GM18519 (cell line): ENCODE measurements around the gene VSIG4.

Source experiments
- ATAC-seq: cut with Tn5 transposase; IDR thresholded peaks from one replicate; pipeline ENCODE4 v1.9.1; 2021; ENCODE audit warnings: mild to moderate bottlenecking, moderate library complexity; ENCODE audit not compliant: unreplicated experiment, low FRiP score

The VSIG4 gene

GRCh38 chrX:66024570-66024969 lies 15.3 kb downstream of the VSIG4 start:
- ATAC-seq: no peak

GRCh38 chrX:66024092-66024467 lies 15.8 kb downstream of the VSIG4 start:
- no peak for ATAC-seq

GRCh38 chrX:66023385-66024091 lies 16.3 kb downstream of the VSIG4 start:
- ATAC-seq: no peak

GRCh38 chrX:66022632-66023384 lies 17.1 kb downstream of the VSIG4 start:
- ATAC-seq: no peak

GRCh38 chrX:66021765-66022631 lies 17.9 kb downstream of the VSIG4 start:
- ATAC-seq: no peak

- ATAC-seq: no peak
Observed at GRCh38 chrX:66021401-66021764, 18.5 kb downstream of the VSIG4 start.

GRCh38 chrX:66020631-66021334 lies 19.1 kb downstream of the VSIG4 start:
- ATAC-seq: no peak

GRCh38 chrX:66019974-66020373 lies 19.9 kb downstream of the VSIG4 start:
- no peak for ATAC-seq

GRCh38 chrX:66019310-66019652 lies 20.6 kb downstream of the VSIG4 start:
- ATAC-seq: no peak

GRCh38 chrX:66018585-66019309 lies 21.1 kb downstream of the VSIG4 start:
- ATAC-seq: no peak

GRCh38 chrX:66017659-66018170 lies 22.2 kb downstream of the VSIG4 start:
- no peak for ATAC-seq

- peak; percentile 34 for ATAC-seq
Observed at GRCh38 chrX:66016905-66017658, 22.8 kb downstream of the VSIG4 start.

GRCh38 chrX:66015900-66016689 lies 23.8 kb downstream of the VSIG4 start:
- ATAC-seq: peak; percentile 25

- ATAC-seq: peak; percentile 33
Observed at GRCh38 chrX:66015152-66015831, 24.6 kb downstream of the VSIG4 start.

GRCh38 chrX:66014556-66014955 lies 25.3 kb downstream of the VSIG4 start:
- ATAC-seq: no peak

GRCh38 chrX:66014084-66014483 lies 25.8 kb downstream of the VSIG4 start:
- ATAC-seq: no peak

- ATAC-seq: no peak
Observed at GRCh38 chrX:66013194-66013816, 26.6 kb downstream of the VSIG4 start.
